IMR-90 (cell line): Measurements from ENCODE around the gene IL17D. TPM values are rescaled to one million over a fixed set of nuclear protein-coding genes. Genes with fewer than 3 reads are reported as not detected.

ENCODE experiments used
- ATAC-seq: fragments of 200-7000 bp; cut with Tn5 transposase; 2 replicates; pipeline ENCODE4 v1.9.1; 2020; ENCODE audit warnings: low read depth, mild to moderate bottlenecking, moderate library complexity
- BruUV-seq: library from RNA; stranded (reverse); fragments of 400-500 nt; replicated peaks from 2 replicates; lab custom pipeline; 2021; lab: Mats Ljungman, UMichigan
- CTCF ChIA-PET: fragments of 300-600 bp; formaldehyde crosslinking; extraction: SDS; loops from one replicate; lab custom pipeline; 2021; ENCODE audit warnings: antibody characterized with exemption; lab: Yijun Ruan, JAX
- POLR2A ChIA-PET: fragments of 300-600 bp; sonication (Branson Sonifier 250); formaldehyde crosslinking; loops from one replicate; lab custom pipeline; 2022; ENCODE audit warnings: antibody characterized with exemption; ENCODE audit not compliant: unreplicated experiment; lab: Charles Lee
- DNase-seq: peaks from one replicate; pipeline ENCODE4 v3.0.0; 2013
- H2AFZ ChIP-seq: replicated peaks from 2 replicates; pipeline ENCODE3; 2013; ENCODE audit warnings: low read length, mild to moderate bottlenecking; ENCODE audit not compliant: poor library complexity
- H2AK5ac ChIP-seq: 2 replicates; pipeline ENCODE4 v1.6.1; 2013; ENCODE audit warnings: low read depth, low read length, inconsistent platforms
- H2AK9ac ChIP-seq: replicated peaks from 2 replicates; pipeline ENCODE3; 2013; ENCODE audit warnings: mild to moderate bottlenecking, low read depth, low read length, moderate library complexity; ENCODE audit not compliant: poor library complexity
- H2BK120ac ChIP-seq: 2 replicates; pipeline ENCODE4 v1.6.1; 2013; ENCODE audit warnings: low read depth, low read length, inconsistent platforms
- H2BK15ac ChIP-seq: 3 replicates; pipeline ENCODE4 v1.6.1; 2013; ENCODE audit warnings: low read depth, low read length, inconsistent platforms
- H2BK20ac ChIP-seq: 2 replicates; pipeline ENCODE4 v1.6.1; 2013; ENCODE audit warnings: low read depth, mild to moderate bottlenecking, inconsistent platforms, low read length, moderate library complexity
- H2BK5ac ChIP-seq: 2 replicates; pipeline ENCODE4 v1.6.1; 2013; ENCODE audit warnings: mild to moderate bottlenecking, low read depth, low read length, inconsistent platforms; ENCODE audit not compliant: poor library complexity, severe bottlenecking
- H3K14ac ChIP-seq: replicated peaks from 2 replicates; pipeline ENCODE4 v1.6.1; 2013; ENCODE audit warnings: low read depth, low read length, inconsistent platforms
- H3K18ac ChIP-seq: 2 replicates; pipeline ENCODE4 v1.6.1; 2013; ENCODE audit warnings: low read depth, low read length, control low read depth
- H3K23ac ChIP-seq: 2 replicates; pipeline ENCODE4 v1.6.1; 2013; ENCODE audit warnings: low read depth, low read length, inconsistent platforms
- H3K27ac ChIP-seq: 2 replicates; pipeline ENCODE4 v1.5.1; 2013; ENCODE audit warnings: mild to moderate bottlenecking, control low read depth, low read length; ENCODE audit not compliant: insufficient read depth
- H3K27me3 ChIP-seq: 2 replicates; pipeline ENCODE4 v1.6.1; 2013; ENCODE audit warnings: low read length; ENCODE audit not compliant: control insufficient read depth, insufficient read depth
- H3K36me3 ChIP-seq: 2 replicates; pipeline ENCODE4 v1.6.1; 2013; ENCODE audit warnings: low read length, mixed read lengths; ENCODE audit not compliant: control insufficient read depth, insufficient read depth
- H3K4ac ChIP-seq: 2 replicates; pipeline ENCODE4 v1.6.1; 2013; ENCODE audit warnings: low read depth, low read length, inconsistent platforms
- H3K4me1 ChIP-seq: 2 replicates; pipeline ENCODE4 v1.6.1; 2013; ENCODE audit warnings: low read length, mixed read lengths; ENCODE audit not compliant: control insufficient read depth, insufficient read depth
- H3K4me2 ChIP-seq: 2 replicates; pipeline ENCODE4 v1.6.1; 2013; ENCODE audit warnings: low read depth, mild to moderate bottlenecking, control low read depth, low read length, moderate library complexity
- H3K4me3 ChIP-seq: 2 replicates; pipeline ENCODE4 v1.5.1; 2013; ENCODE audit warnings: low read depth, mild to moderate bottlenecking, control low read depth, low read length, moderate library complexity; ENCODE audit not compliant: insufficient read depth
- H3K56ac ChIP-seq: 2 replicates; pipeline ENCODE4 v1.6.1; 2013; ENCODE audit warnings: low read length, inconsistent platforms; ENCODE audit not compliant: insufficient read depth; ENCODE audit errors: extremely low read depth
- H3K79me1 ChIP-seq, 2 experiments: 2 replicates each; pipeline ENCODE4 v1.6.1; 2013; ENCODE audit warnings: low read length in 2 of 2, inconsistent platforms in 1 of 2, low read depth in 1 of 2
- H3K9ac ChIP-seq: 2 replicates; pipeline ENCODE4 v1.6.1; 2013; ENCODE audit warnings: low read depth, low read length, control low read depth
- H3K9me1 ChIP-seq: 2 replicates; pipeline ENCODE4 v1.6.1; 2013; ENCODE audit warnings: low read length, inconsistent platforms; ENCODE audit not compliant: insufficient read depth
- H3K9me3 ChIP-seq: 2 replicates; pipeline ENCODE4 v1.6.1; 2013; ENCODE audit warnings: low read length; ENCODE audit not compliant: control insufficient read depth, insufficient read depth
- H4K20me1 ChIP-seq: 2 replicates; pipeline ENCODE4 v1.6.1; 2013; ENCODE audit warnings: low read length, inconsistent platforms; ENCODE audit not compliant: insufficient read depth
- H4K5ac ChIP-seq: 2 replicates; pipeline ENCODE4 v1.6.1; 2013; ENCODE audit warnings: mild to moderate bottlenecking, low read depth, low read length, control low read depth
- H4K8ac ChIP-seq, 2 experiments: 2 replicates each; pipeline ENCODE4 v1.6.1; 2013; ENCODE audit warnings: low read depth in 2 of 2, low read length in 2 of 2, control low read depth in 1 of 2, inconsistent platforms in 1 of 2
- H4K91ac ChIP-seq: 2 replicates; pipeline ENCODE4 v1.6.1; 2013; ENCODE audit warnings: low read depth, low read length, inconsistent platforms; ENCODE audit not compliant: insufficient read depth
- BHLHE40 ChIP-seq: fragments of 150-350 bp; IDR thresholded peaks from 2 replicates; pipeline ENCODE4 v1.6.1; 2016; ENCODE audit warnings: mild to moderate bottlenecking, low read depth, low read length
- CEBPB ChIP-seq: IDR thresholded peaks from 2 replicates; pipeline ENCODE4 v1.6.1; 2012; ENCODE audit warnings: low read depth, low read length, improper control_type of control experiment
- CHD1 ChIP-seq: IDR thresholded peaks from 2 replicates; pipeline ENCODE4 v1.6.1; 2012; ENCODE audit warnings: low read depth, low read length, improper control_type of control experiment
- CTCF ChIP-seq: conservative IDR thresholded peaks from 2 replicates; pipeline ENCODE4 v1.5.1; 2012; ENCODE audit warnings: mild to moderate bottlenecking, low read depth, low read length, improper control_type of control experiment
- ELK1 ChIP-seq: fragments of 150-350 bp; IDR thresholded peaks from 2 replicates; pipeline ENCODE4 v1.6.1; 2016; ENCODE audit warnings: low read depth, mild to moderate bottlenecking, low read length, moderate library complexity, borderline replicate concordance
- FOS ChIP-seq: fragments of 150-350 bp; IDR thresholded peaks from 2 replicates; pipeline ENCODE4 v1.6.1; 2016; ENCODE audit warnings: low read depth, low read length
- MAFK ChIP-seq: IDR thresholded peaks from 2 replicates; pipeline ENCODE4 v1.6.1; 2012; ENCODE audit warnings: low read depth, low read length, improper control_type of control experiment
- MAZ ChIP-seq: IDR thresholded peaks from 2 replicates; pipeline ENCODE4 v1.6.1; 2012; ENCODE audit warnings: low read depth, mild to moderate bottlenecking, low read length, improper control_type of control experiment, moderate library complexity, borderline replicate concordance
- MXI1 ChIP-seq: IDR thresholded peaks from 2 replicates; pipeline ENCODE4 v1.6.1; 2012; ENCODE audit warnings: low read depth, mild to moderate bottlenecking, low read length, moderate library complexity, borderline replicate concordance
- NFE2L2 ChIP-seq: fragments of 150-350 bp; IDR thresholded peaks from 2 replicates; pipeline ENCODE4 v1.6.1; 2016; ENCODE audit warnings: low read depth, mild to moderate bottlenecking, low read length
- POLR2A ChIP-seq: IDR thresholded peaks from 2 replicates; pipeline ENCODE4 v1.6.1; 2012; ENCODE audit warnings: mild to moderate bottlenecking, low read depth, low read length
- RAD21 ChIP-seq: IDR thresholded peaks from 2 replicates; pipeline ENCODE4 v1.6.1; 2012; ENCODE audit warnings: low read length, improper control_type of control experiment
- RCOR1 ChIP-seq: IDR thresholded peaks from 2 replicates; pipeline ENCODE4 v1.6.1; 2012; ENCODE audit warnings: mild to moderate bottlenecking, low read length, improper control_type of control experiment; ENCODE audit not compliant: insufficient replicate concordance
- RFX5 ChIP-seq: IDR thresholded peaks from 2 replicates; pipeline ENCODE4 v1.8.0; 2012; ENCODE audit warnings: low read depth, mild to moderate bottlenecking, low read length, moderate library complexity
- SMC3 ChIP-seq: fragments of 150-350 bp; IDR thresholded peaks from 2 replicates; pipeline ENCODE4 v1.6.1; 2016; ENCODE audit warnings: low read depth, mild to moderate bottlenecking, antibody characterized with exemption, low read length, moderate library complexity
- USF2 ChIP-seq: fragments of 150-350 bp; IDR thresholded peaks from 2 replicates; pipeline ENCODE4 v1.6.1; 2017; ENCODE audit warnings: mild to moderate bottlenecking, antibody characterized with exemption, low read length, low read depth
- WGBS, 2 experiments: methylation state at CpG; one replicate each; pipeline versions ENCODE4 v1.1.5 to v1.1.7; 2013; ENCODE audit warnings: missing lambda C conversion rate in 2 of 2; ENCODE audit not compliant: insufficient read length in 1 of 2; ENCODE audit errors: extremely low coverage in 2 of 2; 5-methylcytosine and 5-hydroxymethylcytosine counted together
- dilution Hi-C: fragments of 300-500 bp; cut with HindIII; formaldehyde crosslinking; loops from one replicate; pipeline ENCODE4 v1.14.3; 2018; ENCODE audit warnings: low sequenced_read_pairs; ENCODE audit not compliant: unreplicated experiment
- in situ Hi-C: fragments of 300-500 bp; cut with MboI; formaldehyde crosslinking; loops from 3 replicates; pipeline ENCODE4 v1.14.3; 2019; ENCODE audit warnings: low sequenced_read_pairs, inconsistent platforms, mixed read lengths
- intact Hi-C: fragments of 100-400 bp; cut with micrococcal nuclease; formaldehyde crosslinking; loops from 2 replicates; pipeline ENCODE4 v1.10.0; 2022
- polyA plus RNA-seq, 3 experiments: library from polyadenylated mRNA; depleted of rRNA; stranded (reverse); fragments of >200 nt; gene quantifications; 2 replicates each; pipeline ENCODE4 v1.2.3, GENCODE V29; 2012; ENCODE audit warnings: low replicate concordance in 1 of 3
- total RNA-seq: library from RNA; depleted of rRNA; stranded (reverse); fragments of >200 nt; gene quantifications from 2 replicates; pipeline ENCODE4 v1.2.3, GENCODE V29; 2012

Gene IL17D
- total and polyA plus RNA-seq, 2 of the 4 experiments (the other 2 are of a cell fraction): 0.72 to 1.4 TPM

GRCh38 chr13:20680416-20681080 lies 23.0 kb upstream of the IL17D start:
- no TSS peak for BruUV-seq
- Histone ChIP-seq H3K9me1 (peaks cover 3% of the 10 kb centered on the region), H3K27me3 (no peaks in the 10 kb centered on the region), H3K23ac (no peak overlapping the region), H4K91ac (no peak overlapping the region), H3K4me3 (no peak overlapping the region), H2BK20ac (no peak overlapping the region), H3K79me1 (no peaks in the 10 kb centered on the region), H3K14ac (no peak overlapping the region), H2AFZ (no peak overlapping the region), H3K56ac (no peak overlapping the region), H2BK5ac (no peak overlapping the region), H2BK15ac (no peak overlapping the region), H3K36me3 (no peaks in the 10 kb centered on the region), H2AK9ac (no peak overlapping the region), H2BK120ac (no peak overlapping the region), H3K9ac (no peak overlapping the region), H3K27ac (no peak overlapping the region), H3K18ac (no peak overlapping the region), H3K4me2 (no peak overlapping the region), H3K4me1 (peaks cover 3% of the 10 kb centered on the region; the same call in 1 of the 2 replicates), H3K4ac (no peak overlapping the region), H2AK5ac (no peak overlapping the region), H3K9me3 (no peaks in the 10 kb centered on the region), H4K5ac (no peak overlapping the region), H4K20me1 (no peaks in the 10 kb centered on the region), H4K8ac (no peak overlapping the region)
- no peak for DNase-seq
- intact Hi-C loops: no loop called here
- no peak for ATAC-seq
- CTCF ChIA-PET: no interaction called here
- POLR2A ChIA-PET: no interaction called here
- dilution Hi-C loops: no loop called here
- in situ Hi-C loops: no loop called here
- TF ChIP-seq RFX5 (no peak), SMC3 (no peak), RAD21 (no peak), CHD1 (no peak), FOS (no peak), ELK1 (no peak), RCOR1 (no peak), MXI1 (no peak), BHLHE40 (no peak), POLR2A (no peak), NFE2L2 (no peak), USF2 (no peak), CTCF (no peak), MAFK (no peak), MAZ (no peak), CEBPB (no peak)
- 100% methylated on average over 1 of the region's 10 CpGs; no CpG with 5 or more reads in 1 of the 2 experiments for WGBS, 2 experiments
